ENCODE data around the gene KCNJ18.
"Not testable (repeated sequence)": the region's sequence is repeated elsewhere in the genome, so short reads cannot be mapped to it uniquely, and the experiment has no call there.

The KCNJ18 gene

DNA sequence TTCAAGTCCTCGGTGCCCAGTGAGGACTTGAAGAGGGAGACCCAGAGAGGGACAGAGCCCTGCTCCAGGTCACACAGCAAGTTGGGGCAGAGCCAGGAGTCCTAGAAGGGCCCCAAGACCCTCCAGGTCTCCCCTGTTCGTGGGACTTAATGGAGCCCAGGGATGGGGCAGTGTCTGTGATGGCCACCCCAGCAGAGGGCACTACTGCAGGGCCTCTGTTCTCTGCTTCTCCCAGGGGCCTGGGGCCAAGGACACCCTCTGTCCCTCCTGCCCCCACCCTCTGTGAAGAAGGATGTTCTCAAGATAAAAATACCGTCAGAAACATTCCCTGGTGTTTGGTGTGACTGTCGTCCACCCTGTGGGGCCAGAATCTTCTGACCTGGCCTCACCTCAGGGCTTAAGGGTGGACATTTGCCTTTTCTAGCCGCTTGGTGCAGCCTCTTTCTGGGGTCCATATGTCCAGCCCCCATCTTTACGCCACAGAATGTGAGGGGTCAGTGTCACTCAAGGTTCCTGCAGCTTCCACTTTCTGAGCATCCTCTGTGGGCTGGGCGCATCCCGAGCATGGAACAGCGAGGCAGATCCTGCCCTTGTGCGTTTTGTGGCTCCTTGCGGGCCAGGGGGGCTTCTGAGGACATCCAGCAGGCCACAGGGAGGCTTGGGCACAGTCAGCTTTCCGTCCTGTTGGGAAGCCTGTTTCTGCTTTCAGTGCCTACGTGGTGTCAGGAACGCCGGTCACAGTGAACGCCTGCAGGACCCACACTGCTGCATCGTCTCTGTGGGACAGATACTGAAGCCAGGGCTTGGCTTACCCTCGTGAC lies at the start of gene KCNJ18:
Gene KCNJ18, plus strand, starts transcription at position 641 of the 821 bp plus-strand sequence. CDS start 10,264 bp downstream, outside the sequence.
- not testable (repeated sequence) for DNase-seq (ENCODE audit: low spot score)

DNA sequence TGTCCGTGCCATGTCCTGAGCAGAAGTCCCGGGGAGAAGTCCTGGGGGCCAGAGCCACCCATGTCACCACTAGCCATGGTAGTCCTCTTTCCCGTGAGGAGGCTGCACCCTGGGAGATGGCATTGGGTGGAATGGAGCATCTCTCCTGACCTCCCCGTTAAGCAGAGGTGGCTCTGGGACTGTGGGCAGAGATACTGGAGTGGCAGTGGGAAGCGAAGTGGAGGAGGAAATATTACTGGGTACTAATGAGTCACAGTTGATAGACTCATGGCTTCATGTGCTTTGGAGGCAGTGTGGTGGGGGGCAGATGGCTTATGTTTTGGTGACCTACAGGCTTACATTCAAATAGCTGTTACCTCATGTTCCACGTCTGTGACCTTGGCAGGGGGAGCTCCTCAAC lies 44.2 kb upstream of the KCNJ18 start:
- DNase-seq (ENCODE audit: low spot score) = not testable (repeated sequence)

DNA sequence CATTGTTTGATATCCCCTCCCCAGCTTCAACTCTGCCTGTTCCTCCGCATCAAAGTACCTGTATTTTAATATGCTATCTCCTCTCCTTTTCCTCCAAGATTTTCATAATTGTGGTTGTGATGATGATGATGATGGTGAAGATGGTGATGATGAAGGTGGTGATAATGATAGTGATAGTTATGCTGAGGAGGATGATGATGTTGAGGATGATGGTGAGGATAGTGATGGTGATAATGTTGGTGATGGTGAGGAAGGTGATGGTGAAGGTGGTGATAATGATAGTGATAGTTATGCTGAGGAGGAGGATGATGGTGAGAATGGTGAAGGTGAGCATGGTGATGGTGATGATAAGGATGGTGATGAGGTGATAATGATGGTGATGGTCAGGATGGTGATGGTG lies 42.3 kb upstream of the KCNJ18 start:
- DNase-seq (ENCODE audit: low spot score) = not testable (repeated sequence)

DNA sequence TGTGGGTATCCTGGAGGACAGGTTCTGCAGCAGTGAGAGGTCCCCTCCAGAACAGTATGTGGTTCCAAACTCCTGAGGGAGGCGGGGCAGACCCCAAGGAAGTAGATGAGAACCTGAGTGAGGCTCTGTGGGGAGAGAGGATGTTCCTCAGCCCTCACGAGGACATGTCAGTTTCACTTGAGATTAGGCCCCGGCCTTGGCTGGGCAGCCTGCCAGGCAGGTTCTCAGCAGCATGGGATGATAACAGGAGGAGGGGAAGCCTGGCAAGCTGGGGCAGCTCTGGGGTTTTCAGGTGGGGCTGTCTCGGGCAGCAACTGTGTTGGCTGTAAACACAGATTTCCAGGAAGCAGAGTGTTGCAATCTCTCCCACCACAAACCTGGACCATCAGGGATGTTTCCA lies 40.3 kb upstream of the KCNJ18 start:
- not testable (repeated sequence) for DNase-seq (ENCODE audit: low spot score)

DNA sequence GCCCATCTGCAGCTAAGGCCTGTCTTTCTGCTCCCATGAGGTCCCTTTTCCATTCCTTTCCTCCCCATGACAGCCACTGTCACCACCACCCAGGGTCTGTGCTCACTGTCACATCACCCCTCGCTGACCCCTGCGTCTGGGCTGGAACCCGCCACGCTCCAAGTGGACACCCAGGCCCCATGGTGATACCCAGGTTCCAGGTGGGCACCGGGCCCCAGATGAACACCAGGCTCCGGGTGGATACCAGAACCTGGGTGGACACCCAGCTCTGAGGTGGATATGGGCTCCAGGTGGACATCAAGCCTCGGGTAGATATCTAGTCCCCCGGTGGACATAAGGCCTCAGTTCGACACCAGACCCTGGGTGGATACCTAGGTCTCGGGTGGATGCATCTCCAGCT lies 39.1 kb upstream of the KCNJ18 start:
- not testable (repeated sequence) for DNase-seq (ENCODE audit: low spot score)

DNA sequence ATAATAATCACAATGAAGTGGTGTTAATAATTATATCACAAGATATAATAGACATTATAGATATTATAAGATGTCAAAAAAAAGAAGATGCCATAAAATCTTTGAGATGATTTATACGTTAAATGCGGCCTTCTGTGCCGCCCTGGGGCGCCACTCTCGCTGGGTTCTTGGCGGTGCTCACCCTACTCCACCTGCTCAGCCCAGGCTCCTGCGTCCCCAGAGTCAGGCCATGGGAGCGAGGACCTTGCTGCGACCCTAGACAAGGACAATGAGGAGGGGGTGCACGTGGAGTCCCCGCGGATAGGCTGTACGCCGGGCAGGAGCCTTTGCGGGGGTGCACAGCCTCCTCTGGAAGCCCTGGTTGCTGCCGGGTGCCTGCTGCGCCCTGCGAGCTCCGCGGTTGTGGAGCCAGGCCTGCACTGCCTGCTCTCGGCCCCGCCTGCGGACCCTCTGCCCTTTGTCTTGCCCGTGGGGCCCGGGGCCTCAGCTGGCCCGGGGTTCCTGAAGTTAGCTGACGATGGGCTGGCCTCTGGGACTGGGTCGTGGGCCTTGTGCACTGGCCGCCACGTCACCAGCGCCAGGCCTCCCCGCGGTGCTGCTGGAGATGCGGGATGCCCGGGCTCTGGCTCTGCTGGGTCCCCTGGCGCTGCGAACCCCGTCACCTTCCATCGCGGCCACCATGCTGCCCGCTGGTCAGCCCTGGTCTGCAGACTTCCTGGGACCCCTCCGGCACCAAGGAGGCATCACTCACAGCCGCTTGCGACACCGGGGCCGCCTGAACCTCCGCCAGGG lies 35.6 kb upstream of the KCNJ18 start:
- not testable (repeated sequence) for DNase-seq (ENCODE audit: low spot score)

DNA sequence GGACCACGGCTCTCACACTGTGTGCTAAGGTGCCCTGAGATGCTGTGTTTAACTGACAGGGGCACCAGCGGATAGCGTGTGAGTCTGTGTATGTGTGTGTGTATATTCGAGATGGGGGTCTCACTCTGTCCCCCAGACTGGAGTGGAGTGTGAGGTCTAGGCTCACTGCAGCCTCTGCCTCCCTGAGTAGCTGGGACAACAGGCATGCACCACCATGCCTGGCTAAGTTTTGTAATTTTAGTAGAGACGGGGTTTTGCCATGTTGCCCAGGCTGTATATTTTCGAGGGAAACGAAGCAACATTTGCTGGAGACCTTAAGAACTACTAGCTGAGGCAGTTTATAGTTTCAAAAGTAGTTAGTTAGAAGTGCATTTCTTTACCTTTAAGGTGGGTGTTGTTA lies 32.7 kb upstream of the KCNJ18 start:
- DNase-seq (ENCODE audit: low spot score) = not testable (repeated sequence)

DNA sequence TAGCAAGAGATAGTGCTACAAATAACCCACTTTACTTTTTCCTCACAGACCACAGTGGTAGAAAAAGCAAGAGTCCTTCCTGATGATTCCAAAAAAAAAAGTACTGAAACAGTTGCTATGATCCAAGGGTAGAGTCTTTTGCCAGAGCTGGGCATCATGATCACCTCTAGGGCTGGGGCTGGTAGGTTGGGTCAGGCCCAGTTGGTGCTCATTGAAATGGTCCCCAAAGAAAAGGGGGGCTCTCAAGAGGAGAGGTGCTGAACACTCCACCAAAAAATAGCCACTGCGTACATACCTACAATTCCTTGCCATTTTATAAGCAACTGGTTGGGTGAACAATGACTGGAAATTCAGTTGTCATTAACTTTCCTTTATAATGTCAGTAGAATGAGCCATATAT lies 30.9 kb upstream of the KCNJ18 start:
- DNase-seq (ENCODE audit: low spot score) = not testable (repeated sequence)

DNA sequence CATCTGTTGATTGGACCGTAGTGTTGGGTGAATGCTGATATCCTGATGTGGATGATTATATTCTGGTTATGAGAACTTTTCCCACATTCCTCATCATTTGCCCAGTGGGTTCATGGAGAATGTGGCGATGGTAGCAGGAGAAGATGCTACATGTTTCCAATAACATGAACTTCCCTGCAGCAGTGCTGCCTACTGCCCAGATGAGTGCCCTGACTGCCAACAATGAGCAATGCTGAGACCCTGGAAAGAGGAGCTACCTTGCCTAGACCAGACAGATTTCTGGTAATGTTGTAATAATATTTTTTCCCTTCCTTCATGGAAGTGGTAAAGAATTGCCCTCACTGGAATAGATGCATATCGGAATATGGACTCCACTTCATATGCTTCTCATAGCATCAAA lies 29.2 kb upstream of the KCNJ18 start:
- DNase-seq (ENCODE audit: low spot score) = not testable (repeated sequence)

DNA sequence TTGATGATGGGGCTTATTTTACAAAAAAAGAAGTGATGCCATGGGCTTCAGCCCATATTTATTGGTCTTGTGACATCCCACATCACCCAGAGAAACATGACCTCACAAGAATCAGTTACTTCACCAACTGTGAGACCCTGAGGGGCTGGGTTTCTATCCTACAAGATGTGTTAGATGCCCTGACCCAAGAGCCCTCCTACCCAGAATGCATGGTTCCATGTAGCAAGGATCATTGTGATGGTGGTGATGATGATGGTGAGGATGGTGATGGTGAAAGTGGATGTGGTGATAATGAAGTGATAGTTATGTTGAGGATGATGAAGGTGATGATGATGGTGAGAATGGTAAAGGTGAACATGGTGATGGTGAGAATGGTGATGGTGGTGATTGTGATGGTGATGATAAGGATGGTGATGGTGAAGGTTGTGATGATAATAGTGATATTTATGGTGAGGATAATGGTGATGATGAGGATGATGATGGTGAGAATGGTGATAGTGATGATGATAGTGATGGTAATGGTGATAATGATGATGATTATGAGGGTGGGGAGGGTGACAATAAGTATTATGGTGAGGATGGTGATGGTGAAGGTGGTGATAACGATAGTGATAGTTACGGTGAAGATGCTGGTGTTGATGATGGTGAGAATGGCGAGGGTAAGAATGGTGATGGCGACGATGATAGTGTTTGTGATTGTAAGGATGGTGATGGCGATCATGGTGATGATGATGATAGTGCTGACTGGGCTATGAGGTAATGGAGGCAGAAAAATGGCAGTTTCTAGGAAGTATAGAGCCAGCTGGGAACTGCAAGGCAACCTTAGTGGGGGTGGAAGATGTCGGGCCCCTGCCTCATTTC lies 28.5 kb upstream of the KCNJ18 start:
- DNase-seq (ENCODE audit: low spot score) = not testable (repeated sequence)

DNA sequence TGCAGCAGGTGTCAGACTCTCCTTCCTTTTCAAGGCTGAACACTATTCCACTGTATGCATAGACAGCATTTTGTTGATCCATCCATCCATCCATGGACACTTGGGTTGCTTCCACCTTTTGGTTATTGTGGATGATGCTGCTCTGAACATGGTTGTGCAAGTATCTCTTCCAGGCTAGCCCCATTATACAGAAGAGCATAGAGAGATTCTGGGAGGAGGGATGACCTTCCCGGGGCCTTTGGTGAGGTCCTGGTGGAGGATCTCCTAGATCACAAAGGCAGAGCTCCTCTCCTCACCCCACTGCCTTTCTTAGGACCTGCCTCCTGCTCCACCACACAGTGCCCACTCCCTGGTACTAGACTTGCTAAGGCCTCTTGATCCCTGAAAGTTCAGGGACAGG lies 27.2 kb upstream of the KCNJ18 start:
- DNase-seq (ENCODE audit: low spot score) = not testable (repeated sequence)

DNA sequence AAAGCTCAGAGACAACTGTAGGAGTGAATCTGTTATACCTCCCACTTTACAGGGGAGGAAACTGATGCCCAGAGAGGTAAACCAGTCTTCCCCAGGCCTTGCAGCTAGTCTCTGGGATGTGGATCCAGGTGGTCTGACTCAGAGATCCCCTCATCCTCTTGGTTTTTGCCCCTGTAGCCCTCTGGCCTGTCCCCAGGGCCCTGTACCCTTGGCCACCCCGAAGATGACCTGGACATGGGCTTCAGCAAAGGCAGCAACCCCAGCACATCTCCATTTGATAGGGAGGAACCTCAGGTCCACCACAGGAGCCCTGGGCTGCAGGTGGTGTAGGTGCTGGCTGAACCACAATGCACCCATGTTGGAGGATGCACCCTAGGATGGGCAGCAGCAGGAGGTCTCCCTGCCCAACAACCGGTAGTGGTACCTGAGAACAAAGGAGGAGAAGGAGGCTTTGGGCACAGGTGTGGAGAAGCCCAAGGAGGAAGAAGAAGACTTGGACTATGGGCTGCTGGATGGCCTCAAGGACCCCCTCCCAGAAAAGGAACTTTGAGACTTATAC lies 26.3 kb upstream of the KCNJ18 start:
- not testable (repeated sequence) for DNase-seq (ENCODE audit: low spot score)

DNA sequence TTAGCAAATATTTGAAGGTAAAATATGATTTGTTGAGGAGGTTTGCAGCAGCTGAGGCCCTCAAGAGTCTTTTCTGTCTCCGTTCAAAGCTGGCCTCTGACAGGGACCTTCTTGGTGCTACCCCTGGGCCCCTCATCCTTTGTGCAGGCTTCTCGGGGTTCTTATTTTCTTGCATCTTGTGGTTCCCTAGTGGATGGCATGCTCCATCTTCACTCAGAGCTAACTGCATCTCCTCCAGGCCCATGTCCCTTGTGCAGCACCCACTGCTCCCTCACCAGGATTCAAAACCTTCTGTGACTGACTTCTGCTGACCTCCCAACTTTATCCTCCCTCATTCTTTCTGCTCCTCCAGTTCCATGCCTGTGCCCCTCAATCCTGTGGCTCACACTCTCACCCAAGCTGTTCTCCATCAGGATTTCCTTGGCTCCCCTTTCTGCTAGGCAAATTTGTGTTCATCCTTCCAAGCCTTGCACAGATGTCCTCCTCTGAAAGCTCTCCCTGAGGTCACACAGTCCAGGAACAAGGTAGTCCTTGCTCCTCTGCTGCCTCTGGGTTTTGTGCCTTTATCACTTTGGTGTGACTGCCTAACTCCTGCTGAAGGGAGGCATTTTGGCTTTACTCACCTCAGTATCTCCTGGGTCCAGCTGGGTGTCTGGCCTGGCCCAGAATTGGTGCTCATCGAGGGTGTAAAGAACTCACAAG lies 25.5 kb upstream of the KCNJ18 start:
- DNase-seq (ENCODE audit: low spot score) = not testable (repeated sequence)

DNA sequence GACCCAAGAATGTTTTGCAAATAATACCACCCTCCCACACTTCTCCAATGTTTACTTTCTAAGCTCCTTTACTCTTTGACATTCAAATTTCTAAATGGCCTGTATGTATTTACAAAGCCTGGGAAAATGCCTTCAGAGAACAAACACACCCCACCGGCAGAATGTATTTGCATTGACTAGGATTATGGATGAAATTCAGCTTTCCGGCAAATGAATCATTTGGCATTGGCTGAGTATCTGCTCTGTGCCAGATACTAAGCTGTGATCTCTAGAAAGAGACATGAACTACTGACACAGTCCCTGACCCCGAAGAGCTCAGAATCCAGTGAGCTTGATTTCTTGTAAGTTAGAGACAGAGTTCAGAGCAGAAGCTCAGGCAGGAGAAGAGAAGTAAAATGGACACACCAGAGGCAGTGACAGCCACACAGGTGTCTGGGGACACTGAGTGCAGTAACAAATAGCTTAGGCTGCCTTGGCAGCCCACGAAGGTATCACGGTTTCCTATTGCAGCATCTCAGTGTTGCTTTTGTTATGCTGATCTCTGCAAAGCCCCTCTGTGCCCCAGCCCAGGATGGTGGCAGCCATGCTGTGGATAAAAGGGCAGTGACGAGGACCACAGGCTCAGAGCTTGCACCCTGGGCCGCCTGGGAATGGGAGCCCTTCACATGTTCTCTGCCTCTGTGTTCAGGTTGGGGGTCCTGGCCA lies 24.8 kb upstream of the KCNJ18 start:
- not testable (repeated sequence) for DNase-seq (ENCODE audit: low spot score)

DNA sequence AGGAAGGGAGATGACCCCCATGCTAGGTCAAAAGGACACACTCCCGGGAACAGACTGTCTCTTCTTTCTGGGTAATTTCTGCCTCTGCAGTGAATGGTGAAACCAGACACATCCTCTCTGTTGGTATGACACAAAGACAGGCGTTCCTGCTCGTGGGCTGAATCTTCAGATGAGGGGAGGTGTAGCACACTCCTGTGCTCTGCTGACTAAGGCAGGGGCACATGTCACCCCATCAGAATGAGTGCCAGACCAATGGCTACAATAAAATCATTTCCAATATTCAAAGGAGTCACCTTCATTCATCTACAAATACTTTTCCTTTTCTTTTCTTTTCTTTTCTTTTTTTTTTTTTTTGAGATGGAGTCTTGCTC lies 24.2 kb upstream of the KCNJ18 start:
- DNase-seq (ENCODE audit: low spot score) = not testable (repeated sequence)

DNA sequence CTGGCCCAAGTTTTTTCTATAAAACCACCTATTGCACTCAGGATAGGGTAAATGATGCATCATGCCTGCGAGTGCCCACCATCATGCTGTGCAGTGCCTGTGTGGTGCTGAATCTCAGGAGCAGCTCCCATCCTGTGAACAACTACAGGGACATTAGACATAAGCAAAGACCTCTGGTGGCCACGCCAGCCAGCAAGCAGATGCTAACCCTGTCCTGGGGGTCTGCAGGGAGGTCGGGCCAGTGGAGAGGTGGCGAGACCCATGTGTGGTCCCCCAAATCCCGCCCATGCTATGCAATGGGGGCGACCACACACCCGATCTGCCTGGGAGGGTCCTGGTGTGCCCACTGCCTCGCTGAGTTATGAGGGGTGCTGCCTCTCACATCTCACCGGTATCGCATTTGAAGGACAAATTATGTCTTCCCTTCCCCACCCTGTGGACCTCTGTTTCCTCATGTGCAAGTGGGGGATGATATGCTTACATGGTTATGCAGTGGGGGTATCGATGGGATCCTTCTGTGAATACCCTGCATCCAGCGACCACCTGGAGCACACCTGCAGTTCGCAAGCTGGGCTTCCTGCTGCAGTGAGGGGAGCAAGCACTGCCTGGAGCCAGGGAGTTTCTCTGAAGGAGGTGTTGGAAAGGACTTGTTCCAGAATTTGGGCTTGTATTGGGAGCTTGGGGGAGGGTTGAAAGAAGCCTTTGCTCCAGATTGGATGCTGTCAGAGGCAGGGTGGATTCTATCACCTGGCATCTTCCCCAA lies 23.4 kb upstream of the KCNJ18 start:
- DNase-seq (ENCODE audit: low spot score) = not testable (repeated sequence)

DNA sequence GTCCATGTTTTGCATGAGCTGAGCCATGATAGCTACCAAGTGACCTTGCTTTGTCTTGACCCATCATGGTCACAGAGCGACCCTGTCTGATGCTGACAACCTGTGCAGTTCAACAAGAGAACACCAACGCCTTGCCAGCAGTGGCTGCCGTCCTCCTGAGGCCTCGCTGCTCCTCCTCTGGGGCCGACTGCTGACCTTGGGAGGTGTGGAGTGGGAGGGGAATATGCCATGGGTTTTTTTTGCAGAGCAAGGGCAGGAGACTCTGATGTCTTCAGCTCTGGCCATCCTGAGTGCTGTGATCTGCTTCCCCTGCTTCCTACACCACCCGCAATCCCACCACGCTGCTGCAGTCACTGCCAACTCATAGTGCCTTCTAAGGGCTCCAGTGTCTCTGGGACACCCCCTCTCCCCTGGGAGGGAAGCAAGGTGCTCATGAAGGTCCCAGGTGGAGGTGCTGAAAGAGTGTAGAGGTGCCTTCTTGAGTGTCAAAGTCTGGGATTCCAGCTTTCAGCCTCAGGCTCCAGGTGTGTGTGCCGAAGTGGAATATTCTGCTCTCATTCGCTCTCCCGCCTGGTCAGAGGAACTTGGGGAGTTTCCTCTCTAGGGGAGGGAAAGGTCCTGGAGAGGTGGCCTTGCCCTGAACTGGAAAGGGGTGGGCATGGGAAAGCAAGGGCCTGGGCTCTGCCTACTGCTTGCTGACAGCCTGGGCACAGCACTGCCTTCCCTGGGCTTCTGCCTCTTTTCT lies 22.5 kb upstream of the KCNJ18 start:
- DNase-seq (ENCODE audit: low spot score) = not testable (repeated sequence)

DNA sequence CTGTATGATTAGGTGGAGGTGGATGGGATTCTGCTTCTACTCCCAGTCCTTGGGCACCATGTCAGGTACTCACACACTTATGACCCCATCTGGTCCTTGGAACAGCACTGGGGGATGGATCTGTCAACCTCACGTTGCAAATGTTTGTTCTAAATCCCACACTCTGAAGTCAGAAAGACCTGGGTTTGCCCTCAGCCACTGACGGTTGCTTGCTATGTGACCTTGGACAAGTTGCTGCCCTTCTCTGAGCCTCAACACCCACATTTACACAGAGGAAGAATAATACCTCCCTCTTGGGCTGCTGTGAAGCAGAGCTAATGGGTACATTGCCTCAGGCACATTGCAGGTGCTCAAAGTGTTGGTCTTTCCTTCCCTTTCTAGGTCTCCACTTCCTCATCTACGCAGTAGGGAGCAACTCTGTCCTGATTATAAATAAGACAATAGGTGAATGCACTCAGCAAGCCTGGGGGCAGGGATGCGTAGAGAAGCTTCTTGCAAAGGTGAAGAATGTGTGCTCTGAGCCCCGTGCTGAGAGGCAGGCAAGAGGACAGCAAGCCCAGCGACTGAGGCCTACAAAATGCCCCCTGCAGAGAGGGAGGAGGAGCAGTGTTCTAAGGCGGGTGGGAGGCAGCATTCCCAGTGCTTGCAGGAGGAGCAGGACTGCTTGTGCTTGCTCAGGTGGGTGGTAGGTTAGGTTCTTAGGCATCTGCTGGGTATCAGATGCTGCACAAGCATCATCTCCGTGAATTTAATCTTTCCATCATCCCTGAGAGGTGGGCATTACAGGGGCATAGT lies 21.8 kb upstream of the KCNJ18 start:
- DNase-seq (ENCODE audit: low spot score) = not testable (repeated sequence)

All from kidney capillary endothelial cell (primary cell).